GM18870 (cell line): ENCODE data around the gene ITFG2.
"Not testable (repeated sequence)": the region's sequence is repeated elsewhere in the genome, so short reads cannot be mapped to it uniquely, and the experiment has no call there.

Experiments
- ATAC-seq: cut with Tn5 transposase; IDR thresholded peaks from one replicate; pipeline ENCODE4 v1.9.1; 2021; ENCODE audit warnings: moderate library complexity; ENCODE audit not compliant: unreplicated experiment

Gene ITFG2

DNA sequence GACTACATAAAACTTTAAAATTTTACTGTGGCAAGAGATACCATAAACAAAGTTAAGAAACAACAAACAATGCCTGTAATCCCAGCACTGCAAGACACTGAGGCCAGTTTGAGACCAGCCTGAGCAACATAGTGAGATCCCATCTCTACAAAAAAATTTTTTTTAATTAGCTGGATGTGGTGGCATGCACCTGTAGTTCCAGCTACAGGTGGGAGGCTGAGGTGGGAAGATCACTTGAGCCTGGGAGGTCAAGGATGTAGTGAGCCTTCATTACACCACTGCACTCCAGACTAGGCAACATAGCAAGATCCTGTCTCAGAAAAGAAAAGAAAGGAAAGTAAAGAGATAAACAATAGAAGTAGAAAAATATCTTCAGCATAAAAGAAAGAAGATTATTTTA is 47.7 kb downstream of the ITFG2 start:
- no peak for ATAC-seq

DNA sequence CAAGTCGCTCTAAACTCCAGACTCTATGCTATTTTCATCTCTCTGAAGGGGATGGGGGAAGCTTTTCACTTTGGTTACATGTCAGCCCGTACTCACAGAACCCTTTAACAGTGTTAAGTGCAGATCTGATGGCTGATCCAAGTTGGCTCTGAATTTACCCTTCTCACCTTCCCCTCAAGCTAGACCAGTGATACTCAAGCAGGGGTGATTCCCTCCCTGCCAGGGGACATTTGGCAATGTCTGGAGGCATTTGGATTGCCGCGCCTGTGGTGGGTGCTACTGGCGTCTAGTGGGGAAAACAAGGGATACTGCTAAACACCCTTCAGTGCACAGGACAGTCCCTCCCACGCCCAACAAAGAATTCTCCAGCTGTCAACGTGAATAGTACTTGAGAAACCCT is 50.4 kb downstream of the ITFG2 start:
- ATAC-seq, result no peak

DNA sequence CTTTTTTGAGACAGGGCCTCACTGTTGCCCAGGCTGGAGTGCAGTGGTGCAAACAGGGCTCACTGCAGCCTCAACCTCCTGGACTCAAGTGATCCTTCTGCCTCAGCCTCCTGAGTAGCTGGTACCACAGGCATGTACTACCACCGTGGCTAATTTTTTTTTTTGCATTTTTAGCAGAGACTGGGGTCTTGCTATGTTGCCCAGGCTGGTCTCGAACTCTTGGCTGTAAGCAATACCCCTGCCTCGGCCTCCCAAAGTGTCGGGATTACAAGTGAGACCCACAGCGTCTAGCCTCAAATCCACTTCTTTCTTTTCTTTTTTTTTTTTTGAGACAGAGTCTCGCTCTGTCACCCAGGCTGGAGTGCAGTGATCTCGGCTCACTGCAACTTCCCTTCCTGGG is 50.9 kb downstream of the ITFG2 start:
- not testable (repeated sequence) for ATAC-seq

DNA sequence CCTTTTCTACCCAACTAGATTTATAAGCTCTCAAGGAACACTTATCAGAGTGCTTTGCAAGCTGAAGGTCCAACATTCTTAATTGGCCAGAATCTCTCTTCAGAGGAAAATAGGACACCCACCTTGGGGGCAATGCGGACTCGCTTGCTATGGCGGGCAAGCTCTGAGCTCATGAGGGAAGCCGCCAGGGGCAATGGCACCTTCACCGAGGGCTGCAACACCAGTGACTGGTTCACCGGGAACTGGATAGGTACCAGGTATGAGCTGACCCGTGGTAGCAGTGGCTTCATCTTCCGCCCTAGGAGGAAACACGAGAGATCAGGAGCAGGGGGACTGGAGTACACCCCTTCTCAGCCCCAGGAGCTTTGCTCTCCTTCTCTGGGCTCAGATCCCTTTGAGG is 51.7 kb downstream of the ITFG2 start:
- no peak for ATAC-seq

DNA sequence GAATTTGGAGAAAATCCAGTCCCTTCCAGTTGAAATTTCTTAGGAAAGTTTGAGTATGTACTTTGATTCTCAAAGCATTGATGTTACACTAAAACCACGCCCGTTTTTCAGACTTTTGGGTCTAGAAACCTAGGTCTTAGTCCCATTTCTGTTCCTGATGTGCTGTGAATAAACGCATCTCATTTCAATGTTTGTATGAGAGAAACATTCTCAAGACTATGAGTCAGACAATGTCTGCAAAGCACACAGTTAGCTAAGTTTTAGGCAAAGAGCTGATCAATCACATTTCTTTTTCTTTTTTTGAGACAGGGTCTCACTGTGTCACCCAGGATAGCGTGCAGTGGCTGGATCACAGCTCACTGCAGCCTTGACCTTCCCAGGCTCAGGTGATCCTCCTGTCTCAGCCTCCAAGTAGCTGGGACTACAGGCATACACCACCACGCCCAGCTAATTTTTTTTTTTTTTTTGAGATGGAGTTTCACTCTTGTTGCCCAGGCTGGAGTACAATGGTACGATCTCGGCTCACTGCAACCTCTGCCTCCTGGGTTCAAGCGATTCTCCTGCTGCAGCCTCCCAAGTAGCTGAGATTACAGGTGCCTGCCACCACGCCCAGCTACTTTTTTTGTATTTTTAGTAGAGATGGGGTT is 56.6 kb downstream of the ITFG2 start:
- not testable (repeated sequence) for ATAC-seq
